Trophoblast cell (in vitro differentiated cells and primary cell): ENCODE data around the gene CPED1.

Source experiments
- DNase-seq, 2 donors: peaks; one replicate each; pipeline ENCODE4 v3.0.0-alpha.2; 2016
- H2AFZ ChIP-seq: 2 replicates; pipeline ENCODE4 v1.6.1; 2013; ENCODE audit warnings: low read length, moderate library complexity, mild to moderate bottlenecking; ENCODE audit not compliant: insufficient read depth, poor library complexity
- H2AK5ac ChIP-seq: 2 replicates; pipeline ENCODE4 v1.6.1; 2013; ENCODE audit warnings: mild to moderate bottlenecking, low read length
- H2BK120ac ChIP-seq: 2 replicates; pipeline ENCODE4 v1.6.1; 2013; ENCODE audit warnings: low read length, mild to moderate bottlenecking, moderate library complexity; ENCODE audit not compliant: insufficient read depth, poor library complexity
- H2BK12ac ChIP-seq: 2 replicates; pipeline ENCODE4 v1.6.1; 2013; ENCODE audit warnings: mild to moderate bottlenecking, low read length, moderate library complexity
- H2BK5ac ChIP-seq: 2 replicates; pipeline ENCODE4 v1.6.1; 2013; ENCODE audit warnings: low read length, low read depth, moderate library complexity, mild to moderate bottlenecking; ENCODE audit not compliant: poor library complexity
- H3K14ac ChIP-seq: 2 replicates; pipeline ENCODE4 v1.6.1; 2013; ENCODE audit warnings: mild to moderate bottlenecking, low read length
- H3K18ac ChIP-seq: 2 replicates; pipeline ENCODE4 v1.6.1; 2013; ENCODE audit warnings: mild to moderate bottlenecking, low read length
- H3K23ac ChIP-seq: 2 replicates; pipeline ENCODE4 v1.6.1; 2013; ENCODE audit warnings: low read length
- H3K27ac ChIP-seq: 2 replicates; pipeline ENCODE4 v1.5.1; 2013; ENCODE audit warnings: low read depth, mild to moderate bottlenecking, inconsistent platforms, low read length, moderate library complexity
- H3K27me3 ChIP-seq: 2 replicates; pipeline ENCODE4 v1.6.1; 2013; ENCODE audit warnings: inconsistent platforms, mild to moderate bottlenecking, low read length, moderate library complexity; ENCODE audit not compliant: insufficient read depth
- H3K36me3 ChIP-seq, 2 experiments: 1 replicate in 1 of 2; 2 replicates in 1 of 2; pipeline ENCODE4 v1.6.1; 2013; ENCODE audit warnings: low read length in 2 of 2, mild to moderate bottlenecking in 2 of 2, moderate library complexity in 1 of 2; ENCODE audit not compliant: insufficient read depth in 2 of 2, control insufficient read depth in 1 of 2
- H3K4ac ChIP-seq: 2 replicates; pipeline ENCODE4 v1.6.1; 2013; ENCODE audit warnings: low read depth, mild to moderate bottlenecking, low read length, moderate library complexity
- H3K4me1 ChIP-seq, 2 experiments: 1 replicate in 1 of 2; 2 replicates in 1 of 2; pipeline ENCODE4 v1.6.1; 2013; ENCODE audit warnings: low read length in 2 of 2, mild to moderate bottlenecking in 2 of 2, moderate library complexity in 1 of 2; ENCODE audit not compliant: insufficient read depth in 2 of 2, control insufficient read depth in 1 of 2
- H3K4me2 ChIP-seq: 2 replicates; pipeline ENCODE4 v1.6.1; 2013; ENCODE audit warnings: inconsistent platforms, mild to moderate bottlenecking, low read length, moderate library complexity
- H3K4me3 ChIP-seq: 2 replicates; pipeline ENCODE4 v1.5.1; 2013; ENCODE audit warnings: mild to moderate bottlenecking, low read depth, low read length, inconsistent platforms
- H3K79me1 ChIP-seq: one replicate; pipeline ENCODE4 v1.6.1; 2013; ENCODE audit warnings: low read length
- H3K79me2 ChIP-seq: 2 replicates; pipeline ENCODE4 v1.6.1; 2013; ENCODE audit warnings: low read length, mild to moderate bottlenecking; ENCODE audit not compliant: control insufficient read depth, insufficient read depth, poor library complexity
- H3K9ac ChIP-seq: 2 replicates; pipeline ENCODE4 v1.6.1; 2013; ENCODE audit warnings: mild to moderate bottlenecking, low read length
- H3K9me3 ChIP-seq: 2 replicates; pipeline ENCODE4 v1.6.1; 2013; ENCODE audit warnings: low read depth, mild to moderate bottlenecking, control low read depth, inconsistent platforms, low read length; ENCODE audit not compliant: insufficient read depth
- H4K12ac ChIP-seq: 2 replicates; pipeline ENCODE4 v1.6.1; 2013; ENCODE audit warnings: low read depth, mild to moderate bottlenecking, low read length, moderate library complexity
- H4K8ac ChIP-seq: 2 replicates; pipeline ENCODE4 v1.6.1; 2013; ENCODE audit warnings: low read depth, mild to moderate bottlenecking, low read length, moderate library complexity
- H4K91ac ChIP-seq: one replicate; pipeline ENCODE4 v1.6.1; 2013; ENCODE audit warnings: low read depth, mild to moderate bottlenecking, low read length, moderate library complexity
- WGBS: extraction: QIAGEN DNeasy Blood & Tissue Kit; methylation state at CpG from one replicate; pipeline ENCODE4 v1.1.7; 2013; ENCODE audit warnings: missing lambda C conversion rate; ENCODE audit not compliant: insufficient read length, insufficient coverage; ENCODE audit errors: extremely low coverage; 5-methylcytosine and 5-hydroxymethylcytosine counted together

The CPED1 gene

GRCh38 chr7:120991581-120991980, 3.1 kb downstream of the CPED1 start:
- no peaks in the 10 kb centered on the region for H3K27me3 ChIP-seq
- H3K36me3 ChIP-seq = no peaks in the 10 kb centered on the region
- no peaks in the 10 kb centered on the region for H3K9me3 ChIP-seq
- no peaks in the 10 kb centered on the region for H3K79me2 ChIP-seq
- H2BK120ac ChIP-seq = no peak overlapping the region
- H3K27ac ChIP-seq = no peak overlapping the region
- no peak overlapping the region for H3K4me2 ChIP-seq
- peak in 1 of 2 donors; percentile 68 for DNase-seq
- no peak overlapping the region for H3K9ac ChIP-seq
- no peak overlapping the region for H3K14ac ChIP-seq
- H3K23ac ChIP-seq = no peak overlapping the region
- no peak overlapping the region for H4K91ac ChIP-seq
- H3K18ac ChIP-seq = no peak overlapping the region
- H2AFZ ChIP-seq = no peak overlapping the region
- H3K4me3 ChIP-seq = no peak overlapping the region
- no peak overlapping the region for H4K12ac ChIP-seq
- no peak overlapping the region for H3K4ac ChIP-seq
- no peak overlapping the region for H4K8ac ChIP-seq
- no peak overlapping the region for H2BK12ac ChIP-seq
- no CpG with 5 or more reads among the region's 2 CpGs for WGBS
- no peaks in the 10 kb centered on the region for H3K4me1 ChIP-seq
- H2AK5ac ChIP-seq = no peak overlapping the region
- no peak overlapping the region for H2BK5ac ChIP-seq
- H3K79me1 ChIP-seq = no peaks in the 10 kb centered on the region

DNA sequence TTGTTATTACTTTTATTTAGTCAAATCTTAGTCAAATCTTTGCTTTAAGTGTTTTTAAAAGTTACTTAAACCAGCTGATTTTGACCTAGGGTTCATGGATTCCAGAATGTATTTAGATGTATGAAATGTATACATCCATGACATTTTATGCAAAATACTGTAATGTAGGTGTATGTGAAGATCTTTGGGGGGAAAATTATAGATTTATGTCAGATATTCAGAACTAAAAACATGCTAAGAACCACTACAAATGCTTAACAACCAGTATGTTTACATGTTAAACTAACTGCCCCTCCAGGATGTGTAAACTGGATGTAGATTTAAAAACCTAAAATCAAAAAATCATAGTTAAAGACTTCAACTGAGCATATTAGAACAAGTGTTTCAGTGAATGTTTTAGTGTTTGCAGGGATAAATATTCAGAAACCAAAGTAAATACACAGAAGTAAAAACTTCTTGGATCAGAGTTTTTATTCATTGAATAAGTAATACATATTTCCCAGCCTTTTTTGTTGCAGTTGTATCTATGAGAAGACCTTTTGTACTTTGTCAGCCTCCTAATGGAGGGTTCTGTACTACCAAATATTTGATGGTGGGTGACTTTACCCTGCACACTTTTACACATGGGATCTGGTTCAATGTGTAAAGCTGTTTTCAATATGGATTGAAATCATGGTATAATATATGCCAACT, 3.9 kb downstream of the CPED1 start:
- Histone ChIP-seq H4K12ac (no peak overlapping the region), H3K27ac (no peak overlapping the region), H3K27me3 (no peaks in the 10 kb centered on the region), H2BK12ac (no peak overlapping the region), H4K91ac (no peak overlapping the region), H3K4me2 (no peak overlapping the region), H3K4me1 (no peaks in the 10 kb centered on the region), H3K14ac (no peak overlapping the region), H4K8ac (no peak overlapping the region), H3K23ac (no peak overlapping the region), H3K9me3 (no peaks in the 10 kb centered on the region), H3K9ac (no peak overlapping the region), H3K18ac (no peak overlapping the region), H3K79me2 (no peaks in the 10 kb centered on the region), H3K79me1 (no peaks in the 10 kb centered on the region), H3K4ac (no peak overlapping the region), H2BK5ac (no peak overlapping the region), H2AFZ (no peak overlapping the region), H2AK5ac (no peak overlapping the region), H2BK120ac (no peak overlapping the region), H3K36me3 (no peaks in the 10 kb centered on the region), H3K4me3 (no peak overlapping the region)
- no peak for DNase-seq

DNA sequence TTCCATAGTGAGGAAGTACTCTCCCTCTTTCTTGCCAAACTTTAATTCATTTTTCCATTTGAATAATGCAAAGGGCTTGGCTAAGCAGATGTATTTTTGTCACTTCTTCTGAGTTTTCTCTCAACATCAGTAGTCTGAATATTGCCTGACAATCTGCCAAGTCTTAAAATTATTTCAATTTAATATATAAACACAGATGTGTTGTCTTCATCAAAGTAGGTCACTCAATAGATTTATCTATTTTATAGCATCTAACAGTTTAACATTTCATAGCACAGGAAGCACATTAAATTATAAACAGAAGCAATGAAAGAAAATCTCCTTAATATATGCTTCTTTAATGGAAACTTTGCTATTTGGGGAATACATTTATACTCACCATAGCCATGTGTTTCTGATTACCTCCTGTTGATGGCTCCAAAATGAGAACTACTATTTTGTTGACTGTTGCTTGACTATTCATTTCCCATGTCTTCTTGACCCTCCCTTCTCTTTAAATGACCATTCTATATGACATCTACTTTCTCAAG, 4.5 kb downstream of the CPED1 start:
- H2AFZ ChIP-seq = no peak overlapping the region
- no peak for DNase-seq

GRCh38 chr7:120993553-120994191, 5.2 kb downstream of the CPED1 start:
- Histone ChIP-seq H3K4me3 (no peak overlapping the region), H2BK5ac (no peak overlapping the region), H4K12ac (no peak overlapping the region), H4K8ac (no peak overlapping the region), H3K9ac (no peak overlapping the region), H3K36me3 (no peaks in the 10 kb centered on the region), H3K23ac (no peak overlapping the region), H2AK5ac (no peak overlapping the region), H3K4ac (no peak overlapping the region), H3K27me3 (no peaks in the 10 kb centered on the region), H3K27ac (no peak overlapping the region), H3K4me2 (no peak overlapping the region), H3K79me1 (no peaks in the 10 kb centered on the region), H2AFZ (no peak overlapping the region), H3K14ac (no peak overlapping the region), H2BK120ac (no peak overlapping the region), H3K9me3 (no peaks in the 10 kb centered on the region), H3K4me1 (no peaks in the 10 kb centered on the region), H2BK12ac (no peak overlapping the region), H4K91ac (no peak overlapping the region), H3K18ac (no peak overlapping the region), H3K79me2 (no peaks in the 10 kb centered on the region)
- DNase-seq = peak in 1 of 2 donors; percentile 27
- WGBS = no CpG with 5 or more reads among the region's 5 CpGs

More for the DNA sequence above, 4.5 kb downstream of the CPED1 start:
- no peak overlapping the region for H3K9ac ChIP-seq
- H3K79me2 ChIP-seq = no peaks in the 10 kb centered on the region
- no peak overlapping the region for H3K4me2 ChIP-seq
- no peak overlapping the region for H3K27ac ChIP-seq
- H4K12ac ChIP-seq = no peak overlapping the region
- no peaks in the 10 kb centered on the region for H3K36me3 ChIP-seq
- H2BK12ac ChIP-seq = no peak overlapping the region
- no peaks in the 10 kb centered on the region for H3K4me1 ChIP-seq
- no peaks in the 10 kb centered on the region for H3K9me3 ChIP-seq
- H4K91ac ChIP-seq = no peak overlapping the region
- H3K27me3 ChIP-seq = no peaks in the 10 kb centered on the region
- no peak overlapping the region for H3K4ac ChIP-seq
- no peak overlapping the region for H2AK5ac ChIP-seq
- no peak overlapping the region for H3K4me3 ChIP-seq
- no peak overlapping the region for H2BK120ac ChIP-seq
- no peaks in the 10 kb centered on the region for H3K79me1 ChIP-seq
- no peak overlapping the region for H3K18ac ChIP-seq
- H4K8ac ChIP-seq = no peak overlapping the region
- no peak overlapping the region for H3K14ac ChIP-seq
- H2BK5ac ChIP-seq = no peak overlapping the region
- H3K23ac ChIP-seq = no peak overlapping the region
